Thyroid gland (tissue), 4 donors: ENCODE results near the gene KCNAB1.
"Not testable (repeated sequence)": the region's sequence is repeated elsewhere in the genome, so short reads cannot be mapped to it uniquely, and the experiment has no call there.

ENCODE experiments used
- POLR2A ChIP-seq, 2 donors: fragments of 450-650 bp; IDR thresholded peaks; one replicate each; pipeline ENCODE4 v1.6.1; 2017; ENCODE audit warnings: antibody characterized with exemption in 2 of 2, mild to moderate bottlenecking in 2 of 2, moderate library complexity in 1 of 2
- TF ChIP-seq, protein P1 (sequence below), 6 experiments: fragments of 200-600 bp in 3 of 6; fragments of 450-650 bp in 3 of 6; sonication (generic) in 3 of 6; IDR thresholded peaks; one replicate each; pipeline ENCODE4 v1.5.1; 2016 to 2019; ENCODE audit warnings: antibody characterized with exemption in 6 of 6, mild to moderate bottlenecking in 2 of 6, inconsistent platforms in 1 of 6, moderate library complexity in 1 of 6

- TF ChIP-seq, protein P1, sequence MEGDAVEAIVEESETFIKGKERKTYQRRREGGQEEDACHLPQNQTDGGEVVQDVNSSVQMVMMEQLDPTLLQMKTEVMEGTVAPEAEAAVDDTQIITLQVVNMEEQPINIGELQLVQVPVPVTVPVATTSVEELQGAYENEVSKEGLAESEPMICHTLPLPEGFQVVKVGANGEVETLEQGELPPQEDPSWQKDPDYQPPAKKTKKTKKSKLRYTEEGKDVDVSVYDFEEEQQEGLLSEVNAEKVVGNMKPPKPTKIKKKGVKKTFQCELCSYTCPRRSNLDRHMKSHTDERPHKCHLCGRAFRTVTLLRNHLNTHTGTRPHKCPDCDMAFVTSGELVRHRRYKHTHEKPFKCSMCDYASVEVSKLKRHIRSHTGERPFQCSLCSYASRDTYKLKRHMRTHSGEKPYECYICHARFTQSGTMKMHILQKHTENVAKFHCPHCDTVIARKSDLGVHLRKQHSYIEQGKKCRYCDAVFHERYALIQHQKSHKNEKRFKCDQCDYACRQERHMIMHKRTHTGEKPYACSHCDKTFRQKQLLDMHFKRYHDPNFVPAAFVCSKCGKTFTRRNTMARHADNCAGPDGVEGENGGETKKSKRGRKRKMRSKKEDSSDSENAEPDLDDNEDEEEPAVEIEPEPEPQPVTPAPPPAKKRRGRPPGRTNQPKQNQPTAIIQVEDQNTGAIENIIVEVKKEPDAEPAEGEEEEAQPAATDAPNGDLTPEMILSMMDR (IDR thresholded peaks at IDR 0.05) = not testable (repeated sequence)
- TF ChIP-seq POLR2A (IDR thresholded peaks at IDR 0.05) = not testable (repeated sequence)
These were observed 20.4 kb upstream of the KCNAB1 start for GRCh38 chr3:156099984-156100383.
